ENCODE measurements around the gene SLC2A14.
"Not testable (repeated sequence)": the region's sequence is repeated elsewhere in the genome, so short reads cannot be mapped to it uniquely, and the experiment has no call there.

SLC2A14 gene

DNA sequence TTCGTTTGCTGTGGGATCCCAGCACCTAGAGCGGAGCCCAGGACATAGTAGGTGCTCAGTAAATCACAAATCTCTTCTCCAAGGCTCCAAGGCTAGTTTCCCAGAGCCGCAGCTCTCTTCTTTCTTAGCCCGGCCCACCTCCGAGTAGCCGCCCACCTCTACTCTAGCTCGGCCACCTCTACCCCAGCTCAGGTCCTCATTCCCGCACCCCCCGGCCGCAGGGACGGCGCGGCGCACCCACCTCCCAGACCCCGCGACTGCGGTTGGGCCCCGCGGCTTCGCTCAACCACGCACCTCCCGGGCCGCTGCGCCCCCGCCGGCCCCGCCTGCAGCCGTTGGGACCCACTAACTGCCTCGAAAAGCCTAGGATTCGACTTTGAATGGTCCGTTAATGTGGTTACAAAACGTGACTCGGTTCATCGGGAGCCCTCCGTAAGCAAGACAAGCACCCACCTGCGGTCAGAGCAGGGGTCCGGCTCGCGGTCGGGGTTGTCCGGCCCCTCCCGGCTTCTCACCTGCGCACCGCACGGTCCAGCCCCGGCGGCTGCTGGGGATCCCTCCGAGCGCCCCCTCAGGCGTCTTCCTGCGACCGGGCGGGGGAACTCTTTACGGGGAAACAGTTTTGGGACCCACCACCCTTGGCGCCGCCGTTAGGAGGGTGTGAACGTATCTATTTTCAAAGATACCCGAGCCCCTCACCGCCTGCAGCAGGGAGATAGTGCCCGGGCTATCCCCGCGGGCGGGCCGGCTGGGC is at the start of gene SLC2A14:
Gene SLC2A14, minus strand, starts transcription at position 350 of the 754 bp plus-strand sequence. CDS start 3,035 bp downstream, outside the sequence.
- DNase-seq = no peak

DNA sequence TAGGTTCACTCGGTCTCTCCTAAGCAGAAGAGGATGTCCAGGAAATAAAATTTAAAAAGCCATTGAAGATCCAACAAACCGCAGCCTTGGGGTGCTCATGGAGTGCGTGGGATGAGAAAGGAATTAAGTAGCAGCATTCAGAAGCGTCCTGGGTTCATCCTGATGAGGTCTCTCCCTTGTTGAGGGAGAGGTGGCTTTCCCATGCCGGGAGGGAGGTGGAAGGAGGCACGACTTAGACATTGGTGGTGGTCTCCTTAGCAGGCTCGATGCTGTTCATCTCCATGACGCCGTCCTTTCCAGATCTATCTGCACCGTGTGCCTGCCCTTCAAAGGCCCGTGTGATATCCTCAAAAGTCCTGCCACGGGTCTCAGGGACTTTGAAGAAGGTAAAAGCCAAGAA is 48.5 kb upstream of the SLC2A14 start:
- not testable (repeated sequence) for DNase-seq

DNA sequence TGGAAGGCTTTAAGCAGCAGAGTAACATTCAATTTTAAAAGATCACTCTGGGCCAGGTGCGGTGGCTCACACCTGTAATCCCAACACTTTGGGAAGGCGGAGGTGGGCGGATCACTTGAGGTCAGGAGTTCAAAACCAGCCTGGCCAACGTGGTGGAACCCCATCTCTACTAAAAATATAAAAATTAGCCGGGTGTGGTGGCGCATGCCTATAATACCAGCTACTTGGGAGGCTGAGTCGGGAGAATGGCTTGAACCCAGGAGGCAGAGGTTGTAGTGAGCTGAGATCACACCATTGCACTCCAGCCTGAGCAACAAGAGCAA is 45.5 kb upstream of the SLC2A14 start:
- DNase-seq = not testable (repeated sequence)

DNA sequence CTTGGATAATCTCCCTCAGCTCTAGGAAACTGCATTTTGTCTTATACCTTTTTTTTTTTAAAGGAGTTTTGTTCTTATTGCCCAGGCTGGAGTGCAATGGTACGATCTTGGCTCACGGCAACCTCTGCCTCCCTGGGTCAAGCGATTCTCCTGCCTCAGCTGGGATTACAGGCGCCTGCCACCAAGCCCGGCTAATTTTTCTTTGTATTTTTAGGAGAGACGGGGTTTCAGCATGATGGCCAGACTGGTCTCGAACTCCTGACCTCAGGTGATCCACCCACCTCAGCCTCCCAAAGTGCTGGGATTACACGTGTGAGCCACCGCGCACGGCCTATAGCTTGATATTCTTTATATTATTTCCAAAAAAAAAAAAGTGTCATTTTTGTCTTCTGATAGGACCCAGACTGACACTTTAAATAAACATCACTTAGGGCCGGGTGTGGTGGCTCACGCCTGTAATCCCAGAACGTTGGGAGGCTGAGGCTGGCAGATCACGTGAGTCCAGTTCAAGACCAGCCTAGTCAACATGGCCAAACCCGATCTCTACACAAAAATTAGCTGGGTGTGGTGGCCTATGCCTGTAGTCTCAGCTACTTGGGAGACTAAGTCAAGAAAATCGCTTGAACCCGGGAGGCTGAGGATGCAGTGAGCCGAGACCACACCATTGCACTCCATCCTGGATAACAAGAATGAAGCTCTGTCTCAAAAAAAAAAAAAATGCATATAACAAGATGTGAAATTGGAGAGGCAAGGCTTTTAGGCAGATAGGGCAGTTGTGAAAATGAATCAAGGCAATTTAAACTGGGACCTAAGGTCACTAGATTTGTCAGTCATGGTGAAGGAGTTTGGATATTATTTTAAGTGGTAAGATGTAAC is 44.9 kb upstream of the SLC2A14 start:
- DNase-seq = no peak

DNA sequence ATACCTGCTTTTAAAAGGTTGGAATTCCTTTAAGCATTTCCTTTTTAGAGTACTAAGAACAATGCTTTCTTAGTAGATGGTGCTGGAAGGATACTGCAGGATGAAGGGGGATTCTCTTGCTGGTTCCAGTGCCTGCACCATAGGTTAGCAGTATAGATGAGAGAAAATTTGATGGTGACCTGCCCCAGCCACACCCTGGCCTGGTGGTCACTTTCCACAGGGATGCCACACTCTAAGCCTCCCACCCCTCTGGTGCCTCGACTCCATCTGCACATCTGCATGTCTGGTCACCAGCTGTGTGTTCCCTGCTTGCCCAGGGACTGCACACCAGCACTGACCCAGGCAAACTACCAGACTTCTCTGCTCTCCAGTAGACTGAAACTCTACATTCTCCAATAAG is 44.2 kb upstream of the SLC2A14 start:
- DNase-seq = no peak

DNA sequence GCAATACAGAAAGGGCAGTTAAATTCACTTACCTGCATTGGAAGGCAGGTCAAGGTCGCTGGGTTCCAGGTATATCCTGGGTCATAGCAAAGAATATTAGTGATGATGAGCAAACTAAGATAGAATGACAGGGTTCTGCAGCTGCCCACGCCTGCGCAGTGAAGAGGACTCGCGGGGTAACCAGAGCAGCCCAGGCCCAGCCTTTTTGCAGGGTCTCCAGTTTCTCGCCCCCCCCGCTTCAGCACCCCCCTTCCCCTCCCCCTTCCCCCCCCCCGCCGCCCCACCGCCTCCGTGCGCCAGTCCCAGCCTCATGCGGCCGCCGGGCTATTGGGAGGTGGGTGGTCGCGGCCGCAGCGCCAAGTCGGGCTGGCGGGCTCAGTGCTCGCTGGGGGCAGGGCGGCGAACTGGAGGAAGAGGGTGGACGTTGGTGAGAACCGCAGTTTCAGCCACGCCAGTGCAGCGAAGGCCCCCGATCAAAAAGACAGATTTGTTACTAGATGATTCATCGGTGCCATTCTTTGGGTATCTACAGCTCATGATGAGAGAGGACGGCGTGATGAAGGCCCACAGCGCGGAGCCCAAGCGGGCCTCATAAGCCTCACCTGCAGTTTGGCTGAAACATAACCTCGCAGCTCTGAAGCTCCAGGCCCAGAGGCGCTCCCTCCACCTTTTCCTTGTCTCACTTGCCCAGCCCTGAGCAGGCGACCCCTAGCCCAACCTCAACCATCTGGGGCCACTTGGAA is 43.1 kb upstream of the SLC2A14 start:
- peak; percentile 8 for DNase-seq

DNA sequence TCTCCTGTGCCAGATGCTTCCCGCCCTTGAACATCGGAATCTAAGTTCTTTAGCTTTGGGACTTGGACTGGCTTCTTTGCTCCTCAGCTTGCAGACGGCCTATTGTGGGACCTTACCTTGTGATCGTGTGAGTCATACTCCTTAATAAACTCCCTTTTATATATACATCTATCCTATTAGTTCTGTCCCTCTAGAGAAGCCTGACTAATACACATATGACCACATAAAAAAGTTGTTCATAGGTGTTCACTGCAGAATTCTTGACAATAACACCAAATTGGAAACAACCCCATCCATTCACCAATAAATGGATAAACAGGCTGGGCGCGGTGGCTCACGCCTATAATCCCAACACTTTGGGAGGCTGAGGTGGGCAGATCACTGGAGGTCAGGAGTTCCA is 37.4 kb upstream of the SLC2A14 start:
- DNase-seq = not testable (repeated sequence)

DNA sequence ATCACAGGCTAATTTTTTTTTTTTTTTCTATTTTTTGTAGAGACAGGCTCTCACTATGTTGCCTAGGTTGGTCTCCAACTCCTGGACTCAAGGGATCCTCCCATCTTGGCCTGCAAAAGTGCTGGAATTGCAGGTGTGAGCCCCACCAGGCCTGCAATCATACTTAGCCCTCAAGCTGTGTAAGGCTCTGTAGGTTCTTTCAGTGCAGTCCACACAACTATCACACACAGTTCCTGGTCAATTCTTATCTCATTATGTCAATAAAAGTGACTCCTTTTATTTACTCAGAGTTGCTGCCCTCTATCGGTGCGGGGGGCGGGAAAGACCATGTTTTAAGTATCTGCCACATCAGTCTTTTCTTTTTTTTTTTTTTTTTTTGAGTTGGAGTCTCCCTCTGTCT is 34.3 kb upstream of the SLC2A14 start:
- no peak for DNase-seq

DNA sequence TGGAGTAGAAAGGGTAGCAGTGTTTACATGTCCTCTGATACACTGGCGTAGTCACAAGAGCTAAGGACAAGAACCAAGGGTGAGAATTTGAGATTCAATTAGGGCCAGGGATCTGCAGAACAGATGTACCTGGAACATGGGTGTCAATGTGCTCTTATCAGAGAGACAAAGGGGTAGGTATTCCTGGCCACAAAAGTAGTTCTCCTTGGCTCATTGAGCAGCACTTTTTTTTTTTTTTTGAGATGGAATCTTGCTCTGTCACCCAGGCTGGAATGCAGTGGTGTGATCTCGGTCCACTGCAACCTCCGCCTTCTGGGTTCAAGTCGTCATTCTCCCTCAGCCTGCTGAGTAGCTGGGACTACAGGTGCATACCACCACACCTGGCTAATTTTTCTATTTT is 33.6 kb upstream of the SLC2A14 start:
- not testable (repeated sequence) for DNase-seq

DNA sequence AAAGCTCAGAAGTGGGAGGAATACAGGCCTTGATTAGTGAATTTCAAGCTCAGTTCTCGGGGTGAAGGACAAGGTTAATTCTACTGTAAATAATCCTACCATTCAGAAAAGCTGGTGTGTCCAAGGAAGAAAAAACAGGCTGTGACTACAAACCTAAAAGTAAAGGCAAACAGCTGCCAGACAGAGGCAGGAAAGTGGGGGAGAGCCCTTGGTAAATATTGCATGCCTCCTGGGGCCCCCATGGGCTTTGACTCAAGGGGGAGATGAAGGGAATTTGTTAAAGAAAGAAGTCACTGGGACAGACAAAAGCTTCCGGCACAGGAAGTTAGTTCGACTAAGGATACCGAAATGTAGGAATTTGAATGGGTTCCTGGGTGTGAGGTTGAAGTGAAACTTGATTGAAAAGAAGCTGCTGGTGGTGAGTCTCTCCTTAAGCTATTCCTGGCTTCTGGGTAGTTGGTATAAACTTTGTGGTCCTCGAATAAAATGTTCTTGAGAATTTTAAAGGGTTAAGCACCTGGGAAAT is 32.9 kb upstream of the SLC2A14 start:
- DNase-seq = not testable (repeated sequence)

DNA sequence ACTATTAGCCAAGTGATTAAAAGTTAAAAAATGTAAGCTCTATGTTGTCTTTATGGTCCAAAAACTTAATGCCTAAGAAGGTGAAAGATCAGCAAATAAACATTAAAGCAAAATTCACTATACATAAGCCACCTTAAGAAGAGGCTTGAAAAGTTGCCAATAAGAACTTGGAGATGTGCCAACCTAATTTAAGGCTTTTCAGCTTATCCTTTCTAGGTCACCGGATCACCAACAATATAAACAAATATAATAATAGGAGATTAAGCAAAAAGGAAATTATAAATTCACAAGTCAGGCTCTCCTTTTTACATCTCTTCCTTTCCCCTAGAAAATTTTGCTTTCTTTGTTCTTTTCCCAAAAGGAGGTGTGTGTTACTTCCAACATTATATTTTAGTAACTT is 32.4 kb upstream of the SLC2A14 start:
- no peak for DNase-seq

DNA sequence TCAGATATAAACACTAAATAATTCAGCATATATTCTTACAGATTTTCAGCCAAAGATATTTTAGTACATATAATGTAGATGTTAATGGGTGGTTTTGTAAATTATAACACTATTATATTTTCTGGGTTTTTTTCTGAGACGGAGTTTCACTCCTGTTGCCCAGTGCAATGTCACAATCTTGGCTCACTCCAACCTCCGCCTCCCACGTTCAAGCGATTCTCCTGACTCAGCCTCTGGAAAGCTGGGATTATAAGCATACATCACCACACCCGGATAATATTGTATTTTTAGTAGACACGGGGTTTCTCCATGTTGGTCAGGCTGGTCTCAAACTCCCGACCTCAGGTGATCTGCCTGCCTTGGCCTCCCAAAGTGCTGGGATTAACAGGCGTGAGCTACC is 29.7 kb upstream of the SLC2A14 start:
- not testable (repeated sequence) for DNase-seq

DNA sequence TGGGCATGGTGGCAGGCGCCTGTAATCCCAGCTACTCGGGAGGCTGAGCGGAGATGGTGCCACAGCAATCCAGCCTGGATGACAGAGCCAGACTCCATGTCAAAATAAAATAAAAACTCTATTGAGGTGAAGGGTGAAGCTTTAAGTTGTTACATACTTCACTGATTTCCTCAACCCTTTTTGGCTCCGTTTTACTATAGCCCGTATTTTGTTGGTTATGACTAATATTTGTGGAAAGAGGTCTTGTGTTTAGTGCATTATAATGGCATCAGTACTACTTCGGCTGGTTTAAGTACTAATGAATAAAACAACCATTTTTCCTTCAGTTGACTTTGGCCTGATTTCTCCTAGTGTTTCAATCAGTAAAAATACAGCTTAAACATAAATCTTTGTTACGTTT is 27.0 kb upstream of the SLC2A14 start:
- no peak for DNase-seq

DNA sequence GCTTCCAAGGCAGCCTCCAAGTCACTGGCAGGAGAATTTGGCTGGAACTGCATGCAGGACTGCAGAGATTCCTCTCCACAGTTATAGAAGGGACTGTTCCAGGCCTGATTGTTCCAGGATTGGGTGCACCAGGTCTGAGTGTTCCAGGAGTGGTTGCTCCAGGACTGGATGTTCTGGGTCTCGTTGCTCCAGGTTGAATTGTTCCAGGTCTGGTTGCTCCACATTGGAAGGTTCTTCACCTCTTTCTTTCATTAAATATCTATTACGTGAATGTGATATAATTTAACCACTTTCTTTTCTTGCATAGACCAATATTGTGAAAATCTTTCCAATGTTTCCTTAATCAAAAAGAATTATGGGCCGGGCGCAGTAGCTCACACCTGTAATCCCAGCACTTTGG is 24.0 kb upstream of the SLC2A14 start:
- DNase-seq = not testable (repeated sequence)

DNA sequence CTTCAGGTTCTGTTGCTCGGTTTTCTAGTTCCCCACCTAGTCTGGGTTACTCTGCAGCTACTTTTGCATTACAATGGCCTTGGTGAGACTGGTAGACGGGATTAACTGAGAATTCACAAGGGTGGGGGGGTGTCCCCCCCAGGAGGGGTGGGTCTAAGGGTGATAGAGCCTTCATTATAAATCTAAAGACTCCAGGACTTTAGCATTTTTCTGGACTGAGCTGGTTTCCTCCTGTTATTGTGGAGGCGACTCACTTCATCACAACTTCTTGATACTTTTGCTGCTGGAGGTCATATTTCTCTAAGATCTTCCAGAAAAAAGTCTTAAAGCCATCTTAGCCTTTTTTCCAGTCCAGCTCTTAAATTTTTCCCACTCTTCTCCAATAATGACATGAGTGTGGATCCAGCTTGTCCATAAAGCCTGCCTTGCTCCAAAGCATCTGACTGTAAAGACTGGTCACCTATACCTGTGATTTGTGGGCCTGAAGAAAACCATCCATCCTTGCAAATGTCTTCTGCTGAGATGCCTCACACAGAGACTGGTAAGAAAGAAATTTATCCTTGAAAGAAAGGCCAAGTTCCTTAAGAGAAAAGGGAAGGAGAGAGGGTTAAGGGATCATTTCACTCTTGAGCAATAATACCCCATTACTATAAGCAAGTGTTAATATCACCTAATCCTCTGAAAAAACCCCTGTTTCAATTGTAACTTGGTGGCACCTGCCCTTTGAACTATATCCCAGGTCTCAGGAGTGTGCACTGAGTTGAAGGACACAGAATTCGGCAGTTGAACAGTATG is 19.7 kb upstream of the SLC2A14 start:
- no peak for DNase-seq

DNA sequence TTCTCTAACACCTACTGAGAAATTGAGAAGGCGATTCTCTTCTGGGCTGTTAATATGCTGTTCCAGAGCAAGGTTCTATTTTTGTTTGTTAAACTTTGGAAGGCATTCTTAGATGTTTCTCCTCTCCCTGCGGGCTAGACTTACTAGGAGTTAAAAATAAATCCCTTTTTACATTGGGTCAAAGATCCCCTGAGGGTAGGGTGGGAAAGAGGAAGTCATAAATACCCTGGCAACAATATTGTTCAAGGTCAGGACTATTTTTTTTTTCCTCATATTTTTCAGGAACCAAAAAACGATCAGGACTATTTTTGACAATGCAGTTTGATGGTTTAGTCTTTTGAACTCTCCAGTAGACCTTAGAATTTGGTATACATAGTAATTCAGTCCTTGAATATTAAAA is 12.0 kb upstream of the SLC2A14 start:
- DNase-seq = no peak

DNA sequence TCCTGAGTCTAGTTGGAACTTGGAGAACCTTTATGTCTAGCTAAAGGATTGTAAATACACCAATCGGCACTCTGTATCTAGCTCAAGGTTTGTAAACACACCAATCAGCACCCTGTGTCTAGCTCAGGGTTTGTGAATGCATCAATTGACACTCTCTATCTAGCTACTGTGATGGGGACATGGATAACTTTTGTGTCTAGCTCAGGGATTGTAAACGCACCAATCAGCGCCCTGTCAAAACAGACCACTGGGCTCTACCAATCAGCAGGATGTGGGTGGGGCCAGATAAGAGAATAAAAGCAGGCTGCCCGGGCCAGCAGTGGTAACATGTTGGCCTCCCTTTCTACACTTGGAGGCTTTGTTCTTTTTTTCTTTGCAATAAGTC is 9.0 kb upstream of the SLC2A14 start:
- not testable (repeated sequence) for DNase-seq

DNA sequence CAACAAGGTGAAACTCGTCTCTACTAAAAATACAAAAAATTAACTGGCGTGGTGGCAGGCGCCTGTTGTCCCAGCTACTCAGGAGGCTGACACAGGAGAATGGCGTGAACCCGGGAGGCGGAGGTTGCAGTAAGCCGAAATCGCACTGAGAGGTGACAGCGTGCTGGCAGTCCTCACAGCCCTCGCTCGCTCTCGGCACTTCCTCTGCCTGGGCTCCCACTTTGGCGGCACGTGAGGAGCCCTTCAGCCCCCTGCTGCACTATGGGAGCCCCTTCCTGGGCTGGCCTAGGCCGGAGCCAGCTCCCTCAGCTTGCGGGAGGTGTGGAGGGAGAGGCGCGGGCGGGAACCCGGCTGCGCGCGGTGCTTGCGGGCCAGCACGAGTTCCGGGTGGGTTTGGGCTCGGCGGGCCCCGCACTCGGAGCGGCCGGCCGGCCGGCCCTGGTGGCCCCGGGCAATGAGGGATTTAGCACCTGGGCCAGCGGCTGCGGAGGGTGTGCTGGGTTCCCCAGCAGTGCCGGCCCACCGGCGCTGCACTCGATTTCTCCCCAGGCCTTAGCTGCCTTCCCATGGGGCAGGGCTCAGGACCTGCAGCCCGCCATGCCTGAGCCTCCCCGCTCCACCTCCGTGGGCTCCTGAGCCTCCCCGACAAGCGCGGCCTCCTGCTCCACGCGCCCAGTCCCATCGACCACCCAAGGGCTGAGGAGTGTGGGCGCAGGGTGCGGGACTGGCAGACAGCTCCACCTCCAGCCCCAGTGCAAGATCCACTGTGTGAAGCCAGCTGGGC is 8.4 kb upstream of the SLC2A14 start:
- not testable (repeated sequence) for DNase-seq

DNA sequence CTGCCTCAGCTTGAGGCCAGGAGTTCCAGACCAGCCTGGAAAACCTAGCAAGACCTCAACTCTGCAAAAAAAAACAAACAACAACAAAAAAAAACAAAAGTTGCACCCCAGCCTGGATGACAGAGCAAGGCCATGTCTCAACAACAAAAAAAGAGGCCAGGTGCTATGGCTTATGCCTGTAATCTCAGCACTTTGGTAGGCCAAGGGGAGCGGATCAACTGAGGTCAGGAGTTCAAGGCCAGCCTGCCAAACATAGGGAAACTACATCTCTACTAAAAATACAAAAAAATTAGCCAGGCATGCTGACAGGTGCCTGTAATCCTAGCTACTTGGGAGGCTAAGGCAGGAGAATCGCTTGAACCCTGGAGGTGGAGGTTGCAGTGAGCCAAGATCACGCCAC is 6.5 kb upstream of the SLC2A14 start:
- DNase-seq = no peak

DNA sequence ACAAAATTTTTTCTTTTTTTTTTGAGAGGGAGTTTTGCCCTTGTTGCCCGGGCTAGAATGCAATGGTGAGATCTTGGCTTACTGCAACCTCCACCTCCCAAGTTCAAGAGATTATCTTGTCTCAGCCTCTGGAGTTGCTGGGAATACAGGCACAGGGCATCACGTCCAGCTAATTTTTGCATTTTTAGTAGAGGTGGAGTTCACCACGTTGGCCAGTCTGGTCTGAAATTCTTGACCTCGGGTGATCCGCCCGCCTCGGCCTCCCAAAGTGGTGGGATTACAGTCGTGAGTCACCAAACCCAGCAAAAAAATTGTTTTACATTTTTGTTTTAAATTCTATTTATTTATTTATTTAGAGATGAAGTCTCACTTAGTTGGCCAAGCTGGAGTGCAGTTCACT is 4.7 kb upstream of the SLC2A14 start:
- no peak for DNase-seq

DNA sequence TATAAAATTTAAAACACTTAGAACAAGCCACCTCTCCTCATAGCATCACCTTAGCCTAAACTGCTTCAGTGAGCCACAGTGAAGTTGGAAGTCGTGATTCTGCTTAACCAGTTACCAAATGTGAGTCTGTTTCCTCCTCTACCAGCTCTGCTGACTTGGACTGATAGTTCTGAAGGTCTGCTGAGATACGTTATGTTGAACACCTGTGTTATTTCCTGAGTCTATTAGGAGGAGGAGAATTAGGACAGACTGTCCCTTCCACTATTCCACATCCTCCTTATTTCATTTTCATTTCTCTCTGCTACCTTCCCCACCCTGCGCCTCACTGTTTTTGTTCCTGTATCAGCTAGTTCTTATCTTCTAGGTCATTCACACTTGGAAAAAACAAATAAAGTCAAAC is 2.4 kb downstream of the SLC2A14 start:
- DNase-seq = no peak

DNA sequence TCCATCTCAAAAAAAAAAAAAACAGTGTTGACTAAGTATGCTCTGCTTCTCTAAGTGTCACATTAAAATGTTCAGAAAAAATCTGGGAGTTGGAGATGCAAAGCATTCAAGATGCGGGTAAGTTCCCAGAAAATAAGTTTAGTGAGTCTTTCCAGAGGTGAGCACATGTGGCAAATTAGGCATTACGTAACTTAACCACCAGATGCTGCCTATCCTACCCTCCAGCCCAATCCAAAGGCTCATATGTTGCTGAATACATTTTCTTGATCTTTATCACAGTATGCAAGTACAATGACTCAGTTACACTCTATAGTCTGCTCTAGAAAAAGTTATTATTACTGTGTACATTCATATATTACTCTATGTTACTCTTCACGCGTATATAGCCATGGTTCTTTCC is 3.6 kb downstream of the SLC2A14 start:
- DNase-seq = no peak

Data from stimulated activated CD4-positive, alpha-beta T cell treated with anti-CD3 and anti-CD28 coated beads, Interleukin-4, amount 100 ng/mL, for 24 hours (primary cell).